Stimulated activated CD4-positive, alpha-beta T cell treated with anti-CD3 and anti-CD28 coated beads, Interleukin-1b, Interleukin-23, amount 100 ng/mL, for 48 hours (primary cell): Measurements from ENCODE around the gene TUBA8.
A peak's percentile ranks its signal among the peaks of the same experiment; 100 is the strongest.
"Not testable (repeated sequence)": the region's sequence is repeated elsewhere in the genome, so short reads cannot be mapped to it uniquely, and the experiment has no call there.

Source experiments
- DNase-seq: peaks from one replicate; pipeline ENCODE4 v3.0.0-alpha.2; 2020

TUBA8 gene

DNA sequence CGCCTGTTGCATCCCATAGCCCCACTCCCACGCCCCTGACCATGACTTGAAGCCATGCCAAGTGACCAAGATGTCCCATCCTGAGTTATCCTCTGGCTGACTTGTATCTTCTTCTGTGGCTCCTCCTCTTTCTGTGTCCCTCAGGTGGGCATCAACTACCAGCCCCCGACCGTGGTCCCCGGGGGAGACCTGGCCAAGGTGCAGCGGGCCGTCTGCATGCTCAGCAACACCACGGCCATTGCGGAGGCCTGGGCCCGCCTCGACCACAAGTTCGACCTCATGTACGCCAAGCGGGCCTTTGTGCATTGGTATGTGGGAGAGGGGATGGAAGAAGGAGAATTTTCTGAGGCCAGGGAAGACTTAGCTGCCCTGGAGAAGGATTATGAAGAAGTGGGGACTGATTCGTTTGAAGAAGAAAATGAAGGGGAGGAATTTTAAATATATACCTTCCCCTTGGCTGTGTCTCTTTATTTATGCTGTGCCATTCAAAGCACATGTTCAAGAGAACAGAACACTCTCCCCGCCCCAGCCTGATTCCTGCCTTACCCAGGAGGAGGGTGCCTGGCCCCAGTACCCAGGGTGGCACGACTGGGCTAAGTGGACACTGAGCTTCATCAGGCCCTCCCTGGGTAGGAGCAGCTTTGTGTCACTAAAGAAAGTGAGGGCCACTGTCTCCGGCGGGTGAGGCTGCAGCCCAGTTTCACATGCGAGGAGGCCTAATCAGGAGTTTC lies 20.3 kb downstream of the TUBA8 start:
- no peak for DNase-seq

DNA sequence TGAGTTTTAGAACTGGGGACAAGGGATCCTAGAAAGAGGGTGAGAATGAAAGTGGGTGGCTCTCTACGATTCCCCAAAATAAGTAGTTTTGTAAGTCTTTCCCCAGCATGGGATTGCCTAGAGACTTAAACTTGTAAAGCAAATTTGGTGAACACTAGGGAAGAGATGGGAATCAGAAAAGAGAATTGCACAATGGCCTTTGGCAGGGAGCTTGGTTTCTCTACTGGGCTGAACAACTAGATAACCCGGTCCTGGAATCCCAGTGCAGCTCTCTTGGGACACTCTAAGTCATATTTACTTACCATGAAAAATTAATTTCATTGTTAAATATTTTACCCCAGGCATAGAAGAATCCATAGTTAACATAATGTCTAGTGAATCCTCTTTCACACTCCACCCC lies 22.8 kb downstream of the TUBA8 start:
- no peak for DNase-seq

DNA sequence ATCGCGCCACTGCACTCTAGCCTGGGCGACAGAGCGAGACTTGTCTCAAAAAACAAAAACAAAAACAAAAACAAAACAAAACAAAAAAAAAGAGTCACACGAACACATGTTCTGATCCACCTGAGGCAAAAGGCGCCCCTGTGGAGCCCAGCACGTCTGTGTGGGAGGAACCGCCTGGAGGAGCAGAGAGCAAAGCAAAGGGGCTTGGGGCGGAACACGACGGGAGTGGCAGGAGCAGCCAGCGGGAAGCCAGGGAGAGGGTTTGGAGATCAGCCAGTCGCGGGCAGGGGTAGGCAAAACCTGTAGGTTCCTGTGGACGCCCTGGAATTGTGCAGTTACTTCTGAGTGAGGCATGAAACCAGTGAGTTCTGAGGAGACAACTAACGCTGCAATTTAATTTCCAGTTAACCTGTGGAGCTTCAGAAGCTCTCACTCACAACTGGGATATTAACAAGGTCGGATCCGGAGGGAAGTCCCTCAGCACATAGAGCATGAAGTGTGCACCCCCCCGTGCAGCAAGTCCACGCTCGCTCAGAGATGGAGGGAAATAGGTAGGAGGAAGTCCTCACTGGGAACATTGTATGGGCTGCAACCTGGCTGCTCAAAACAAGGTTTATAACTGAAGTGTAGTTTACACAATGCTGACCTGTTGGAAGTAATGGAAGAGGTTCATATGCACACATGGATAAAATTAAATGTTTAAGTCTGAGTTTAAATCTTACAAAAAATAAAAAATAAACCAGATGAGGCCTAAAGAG lies 26.1 kb downstream of the TUBA8 start:
- DNase-seq = no peak

DNA sequence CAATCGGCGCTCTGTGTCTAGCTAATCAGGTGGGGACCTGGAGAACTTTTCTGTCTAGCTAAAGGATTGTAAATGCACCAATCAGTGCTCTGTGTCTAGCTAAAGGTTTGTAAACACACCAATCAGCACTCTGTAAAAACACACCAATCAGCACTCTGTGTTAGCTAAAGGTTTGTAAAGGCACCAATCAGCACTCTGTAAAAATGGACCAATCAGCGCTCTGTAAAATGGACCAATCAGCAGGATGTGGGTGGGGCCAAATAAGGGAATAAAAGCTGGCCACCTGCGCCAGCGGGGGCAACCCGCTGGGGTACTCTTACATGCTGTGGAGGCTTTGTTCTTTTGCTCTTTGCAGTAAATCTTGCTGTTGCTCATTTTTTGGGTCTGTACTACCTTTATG lies 30.4 kb downstream of the TUBA8 start:
- not testable (repeated sequence) for DNase-seq

DNA sequence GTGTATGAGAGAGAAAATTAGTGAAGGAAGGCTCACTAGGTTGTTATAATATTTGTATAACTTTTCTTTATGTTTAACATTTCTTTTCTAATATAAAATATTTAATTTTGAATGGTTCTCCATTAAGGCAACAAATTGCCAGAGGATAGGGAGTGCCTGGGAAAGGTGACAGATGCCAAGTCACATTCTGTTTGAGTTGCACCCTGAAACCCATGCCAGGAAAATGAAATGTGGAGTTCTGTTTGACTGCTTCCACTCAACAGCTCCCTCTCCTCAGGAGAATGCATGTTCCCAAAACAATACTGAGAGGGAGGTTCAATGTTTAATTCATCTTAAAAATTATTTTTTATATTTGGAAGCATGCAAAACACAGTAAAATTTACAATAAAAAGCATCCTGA lies 33.5 kb downstream of the TUBA8 start:
- no peak for DNase-seq

DNA sequence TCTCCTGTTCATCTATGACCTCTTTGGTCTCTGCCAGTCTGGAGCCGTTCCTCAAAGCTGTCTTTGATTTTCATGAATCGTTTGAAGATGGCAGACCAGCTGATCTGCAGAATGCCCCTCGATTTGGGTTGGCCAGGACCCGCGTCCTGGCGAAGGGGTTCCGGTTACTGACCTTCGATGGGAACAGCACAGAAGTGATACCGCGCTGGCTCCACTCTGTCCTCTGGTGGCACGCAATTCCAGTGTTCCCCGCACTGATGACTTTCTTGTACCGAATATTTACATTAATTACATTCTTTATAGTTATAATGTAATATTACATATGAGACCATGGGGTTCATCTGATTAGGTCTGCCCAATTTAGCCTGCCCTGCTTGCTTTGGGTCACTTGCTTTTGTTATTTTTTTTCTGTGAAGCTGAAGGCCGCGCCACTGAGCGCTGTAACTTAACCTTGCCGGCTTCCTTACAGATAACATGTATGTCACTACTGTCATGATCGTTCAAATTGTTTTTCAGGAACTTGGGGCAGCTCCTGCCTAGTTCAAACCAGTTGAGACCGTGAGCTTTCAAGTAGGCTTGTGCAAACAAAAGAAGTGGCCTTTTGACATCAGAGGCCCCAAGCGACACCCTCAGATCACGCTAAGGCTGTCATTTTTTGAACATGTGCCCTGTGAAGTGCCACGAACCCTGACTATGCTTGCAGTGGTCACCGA lies 35.2 kb downstream of the TUBA8 start:
- no peak for DNase-seq

DNA sequence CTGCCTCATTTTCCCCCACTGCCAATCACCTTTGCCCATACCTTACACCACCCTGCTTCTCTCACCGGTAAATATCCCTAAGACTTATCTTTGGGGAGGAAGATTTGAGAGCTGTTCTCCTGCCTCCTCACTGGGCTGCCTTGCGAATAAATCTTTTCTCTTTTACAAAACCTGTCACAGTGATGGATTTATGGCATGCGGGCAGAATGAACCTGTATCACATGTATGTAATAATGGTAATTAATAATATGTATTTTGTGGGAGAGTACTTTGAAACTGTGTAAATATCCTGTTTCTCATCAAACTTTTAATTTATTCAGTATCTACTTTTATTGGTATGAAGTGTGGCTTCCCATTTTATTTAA lies 35.8 kb downstream of the TUBA8 start:
- DNase-seq = no peak

DNA sequence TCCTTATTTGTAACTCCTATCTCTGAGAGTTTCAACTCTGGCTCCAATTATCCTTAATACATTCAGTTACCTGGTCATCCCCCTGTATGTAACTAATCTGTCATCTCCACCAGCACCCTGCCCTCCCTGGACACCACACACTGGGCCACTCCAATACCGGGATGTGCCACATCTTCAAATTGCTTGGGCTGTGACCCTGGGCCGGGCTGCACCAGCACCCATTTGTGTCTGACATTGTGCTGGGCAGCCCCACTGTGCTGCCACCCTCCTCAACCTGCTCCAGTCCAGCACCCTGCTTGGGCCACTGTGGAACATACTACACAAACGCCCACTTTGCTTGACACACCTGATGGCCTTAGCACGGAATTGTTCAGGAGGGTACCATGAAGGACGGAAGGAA lies 37.2 kb downstream of the TUBA8 start:
- no peak for DNase-seq

DNA sequence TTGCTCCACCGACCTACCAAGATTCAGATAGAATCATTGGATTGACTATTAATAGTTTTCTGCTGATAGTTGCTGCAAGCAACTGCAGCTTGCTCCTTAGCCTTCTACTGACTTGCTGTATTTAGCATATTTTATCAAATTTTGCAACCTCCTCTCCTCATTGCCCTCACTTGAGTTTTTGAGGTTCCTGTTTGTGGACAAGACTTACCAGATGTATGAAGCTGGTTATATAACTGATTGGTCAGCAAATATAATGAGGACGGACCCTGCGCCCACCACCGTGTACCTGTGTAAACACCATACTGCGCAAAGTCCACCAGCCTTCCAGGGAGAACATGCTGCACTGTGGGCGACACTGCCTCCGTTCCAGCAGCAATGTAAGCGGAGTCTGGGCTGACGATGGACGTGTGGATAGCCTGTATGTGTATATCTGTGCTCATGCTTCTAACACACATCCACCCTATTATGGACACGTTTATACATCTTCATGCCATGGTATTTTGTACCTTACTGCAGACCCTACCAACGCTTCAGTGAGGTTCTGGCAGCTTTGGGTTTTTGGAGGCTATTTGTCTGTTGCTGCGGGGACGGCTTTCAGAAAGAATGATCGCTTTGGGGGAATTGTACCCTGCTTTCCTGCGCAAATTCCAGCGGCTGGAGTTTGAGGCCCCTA lies 37.8 kb downstream of the TUBA8 start:
- no peak for DNase-seq

DNA sequence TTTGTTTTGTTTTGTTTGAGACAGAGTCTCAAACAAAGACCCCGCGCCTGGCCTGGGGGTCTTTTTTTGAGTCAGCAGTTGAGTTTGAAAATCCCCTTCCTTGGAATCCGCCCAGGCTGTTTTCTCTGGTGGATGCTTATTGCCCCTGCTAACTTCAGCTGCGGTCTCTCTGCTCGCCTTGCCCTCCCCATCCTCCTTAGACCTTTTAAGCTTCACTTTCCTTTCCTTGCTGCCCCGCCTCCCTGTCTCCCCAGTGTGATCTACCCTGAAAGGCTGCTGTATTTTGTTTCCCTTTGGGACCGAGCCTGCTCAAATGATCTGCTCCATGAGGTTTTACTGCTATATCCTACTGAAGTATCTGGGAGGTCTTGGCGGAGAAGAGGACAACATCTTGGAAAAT lies 41.9 kb downstream of the TUBA8 start:
- DNase-seq = no peak

DNA sequence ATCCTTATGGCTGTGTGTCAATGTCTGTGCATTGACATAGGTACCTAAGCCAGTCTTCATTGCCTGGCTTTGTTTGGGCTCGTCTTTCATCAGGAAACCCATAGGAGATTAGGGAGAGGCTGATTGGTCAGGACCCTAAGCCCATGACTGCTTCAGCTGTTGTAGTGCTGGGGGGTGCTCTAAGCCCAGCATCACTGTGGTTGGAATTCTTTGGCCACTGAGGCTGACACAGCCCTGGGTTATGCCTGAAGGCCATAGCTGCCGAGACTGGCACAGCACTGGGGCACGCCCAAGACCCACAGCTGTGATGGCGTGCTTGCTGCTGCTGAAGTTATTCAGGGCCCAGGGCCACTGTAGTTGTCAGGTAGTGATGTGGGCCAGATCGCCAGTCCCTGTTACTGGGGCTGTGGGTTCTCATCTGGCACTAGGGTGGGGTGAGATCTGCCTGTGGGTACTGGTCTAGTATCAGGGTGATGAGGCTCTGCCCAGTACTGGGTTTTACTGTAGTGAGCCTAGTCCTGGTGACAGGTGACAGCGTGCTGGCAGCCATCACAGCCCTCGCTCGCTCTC lies 44.3 kb downstream of the TUBA8 start:
- no peak for DNase-seq

DNA sequence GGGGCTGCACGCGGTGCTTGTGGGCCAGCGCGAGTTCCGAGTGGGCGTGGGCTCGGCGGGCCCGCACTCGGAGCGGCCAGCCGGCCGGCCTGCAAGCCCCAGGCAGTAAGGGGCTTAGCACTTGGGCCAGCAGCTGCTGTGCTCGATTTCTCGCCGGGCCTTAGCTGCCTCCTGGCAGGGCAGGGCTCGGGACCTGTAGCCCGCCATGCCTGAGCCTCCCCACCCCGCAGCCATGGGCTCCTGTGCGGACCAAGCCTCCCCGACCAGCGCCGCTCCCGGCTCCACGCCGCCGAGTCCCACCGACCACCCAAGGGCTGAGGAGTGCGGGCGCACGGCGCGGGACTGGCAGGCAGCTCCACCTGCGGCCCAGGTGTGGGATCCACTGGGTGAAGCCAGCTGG lies 44.9 kb downstream of the TUBA8 start:
- not testable (repeated sequence) for DNase-seq

DNA sequence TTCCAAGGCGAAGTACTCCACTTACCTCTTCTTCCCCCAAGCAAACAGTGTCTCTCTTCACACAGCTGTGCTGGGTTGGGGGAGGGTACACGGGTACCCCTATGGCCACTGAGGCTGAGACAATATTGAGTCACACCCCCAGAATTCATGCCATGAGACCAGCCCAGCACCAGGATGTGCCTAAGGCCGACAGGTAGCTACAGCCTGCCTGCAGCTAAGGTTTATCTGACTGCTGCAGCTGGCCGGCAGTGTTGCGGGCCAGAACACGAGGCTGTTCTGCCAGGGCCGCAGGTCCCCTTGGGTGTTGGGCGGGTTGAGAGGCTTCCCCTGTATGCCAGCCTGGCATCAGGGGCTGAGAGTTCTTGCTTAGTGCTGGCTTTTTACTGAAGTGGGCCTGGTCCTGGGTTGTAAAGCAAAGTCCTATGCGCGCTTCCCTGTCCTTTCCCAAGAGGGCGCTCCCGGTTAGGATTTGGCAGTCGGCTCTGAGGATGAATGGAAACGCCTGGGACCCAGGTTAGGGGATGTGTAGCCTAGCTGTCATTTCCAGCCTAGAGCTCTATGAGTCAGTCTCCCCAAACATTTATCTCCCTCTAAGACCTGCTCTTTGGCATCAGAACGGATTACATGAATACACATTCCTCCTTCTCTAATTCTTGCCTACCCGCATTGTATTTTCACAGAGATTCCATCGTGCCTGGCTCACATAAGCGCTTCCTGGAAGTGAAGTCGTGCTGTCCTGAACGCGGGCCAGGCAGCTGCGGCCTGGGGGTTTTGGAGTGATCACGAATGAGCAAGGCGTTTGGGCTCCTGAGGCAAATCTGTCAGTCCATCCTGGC lies 46.5 kb downstream of the TUBA8 start:
- DNase-seq = peak; percentile 64

DNA sequence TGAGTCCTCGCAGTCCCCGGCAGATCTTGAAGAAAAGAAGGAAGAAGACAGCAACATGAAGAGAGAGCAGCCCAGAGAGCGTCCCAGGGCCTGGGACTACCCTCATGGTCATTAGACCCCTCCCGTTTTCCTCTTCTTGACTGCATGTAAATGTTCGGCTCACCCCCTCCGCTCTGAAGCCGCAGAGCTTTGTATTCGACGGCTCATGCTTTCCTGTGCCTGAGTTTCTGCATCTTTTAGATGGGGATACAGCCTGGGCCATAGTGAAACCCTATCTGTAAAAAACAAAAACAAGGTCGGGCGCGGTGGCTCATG lies 47.1 kb downstream of the TUBA8 start:
- DNase-seq = no peak

DNA sequence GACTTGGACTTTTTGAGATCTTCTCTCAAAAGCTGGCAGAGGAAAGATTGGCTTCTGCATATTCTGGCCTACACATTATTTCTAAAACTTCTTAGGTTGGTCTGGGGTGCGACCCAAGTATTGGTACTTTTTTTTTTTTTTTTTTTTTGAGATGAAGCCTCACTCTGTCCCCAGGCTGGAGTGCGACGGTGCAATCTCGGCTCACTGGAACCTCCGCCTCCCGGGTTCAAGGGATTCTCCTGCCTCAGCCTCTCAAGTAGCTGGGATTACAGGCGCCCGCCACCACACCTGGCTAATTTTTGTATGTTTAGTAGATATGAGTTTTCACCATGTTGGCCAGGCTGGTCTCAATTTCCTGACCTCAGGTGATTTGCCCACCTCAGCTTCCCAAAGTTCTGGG lies 50.0 kb downstream of the TUBA8 start:
- DNase-seq = not testable (repeated sequence)

DNA sequence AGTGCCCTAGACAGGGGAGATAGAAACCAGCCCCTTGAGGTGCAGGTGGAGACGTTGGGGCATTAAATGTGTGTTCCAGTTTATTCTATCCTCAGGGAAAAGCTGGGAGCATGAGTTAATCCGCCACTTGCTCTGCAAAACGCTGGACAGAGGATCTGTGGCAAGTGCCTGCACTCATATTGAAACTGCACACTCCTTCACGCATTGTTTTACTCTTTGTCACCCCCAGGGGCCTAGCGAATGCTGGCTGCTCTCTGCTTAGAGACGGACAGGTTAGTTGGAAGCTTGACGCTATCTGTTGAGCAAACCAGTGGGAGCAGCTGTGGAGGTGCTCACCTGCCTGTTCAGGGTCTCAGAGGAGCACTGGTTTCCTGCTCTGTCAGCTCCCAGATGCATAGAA lies 53.2 kb downstream of the TUBA8 start:
- DNase-seq = not testable (repeated sequence)

DNA sequence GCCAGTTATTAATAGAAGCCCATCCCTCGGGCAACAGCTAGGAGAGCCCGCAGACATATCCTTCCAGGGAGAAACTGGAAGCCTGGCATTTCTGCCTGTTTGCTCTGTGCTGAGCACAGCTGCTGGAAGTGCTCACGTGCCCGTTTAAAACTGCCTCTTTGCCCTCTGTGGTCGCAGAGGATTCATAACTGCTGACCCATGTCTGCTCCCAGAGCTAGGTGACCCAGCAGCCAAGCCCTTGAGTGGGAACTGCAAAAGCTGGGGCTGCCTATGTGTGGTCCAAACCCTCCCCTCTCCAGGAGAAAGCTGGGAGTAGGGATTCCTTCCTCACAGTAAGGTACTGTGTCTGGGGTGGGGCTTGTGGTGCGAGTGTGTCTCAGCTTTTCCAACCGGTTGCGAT lies 54.0 kb downstream of the TUBA8 start:
- not testable (repeated sequence) for DNase-seq

DNA sequence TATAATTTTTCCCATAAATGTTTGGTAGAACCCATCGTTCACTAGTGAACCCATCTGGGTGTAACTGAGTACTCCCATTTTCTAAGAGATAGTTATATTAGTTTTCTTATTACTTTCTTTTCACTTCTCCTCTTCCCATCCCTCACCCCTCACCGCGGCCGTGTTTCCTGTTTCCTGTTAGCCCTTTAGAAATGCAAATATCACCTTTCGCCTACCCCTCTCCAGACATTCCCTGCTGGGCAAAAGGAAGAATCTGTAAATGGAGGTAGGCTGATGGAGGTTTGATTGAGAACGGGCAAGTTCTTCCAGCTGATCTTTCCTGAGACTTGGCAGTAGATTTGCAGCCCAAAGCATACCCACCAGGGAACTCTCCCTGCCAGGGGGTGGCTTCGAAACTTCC lies 54.7 kb downstream of the TUBA8 start:
- DNase-seq = not testable (repeated sequence)

DNA sequence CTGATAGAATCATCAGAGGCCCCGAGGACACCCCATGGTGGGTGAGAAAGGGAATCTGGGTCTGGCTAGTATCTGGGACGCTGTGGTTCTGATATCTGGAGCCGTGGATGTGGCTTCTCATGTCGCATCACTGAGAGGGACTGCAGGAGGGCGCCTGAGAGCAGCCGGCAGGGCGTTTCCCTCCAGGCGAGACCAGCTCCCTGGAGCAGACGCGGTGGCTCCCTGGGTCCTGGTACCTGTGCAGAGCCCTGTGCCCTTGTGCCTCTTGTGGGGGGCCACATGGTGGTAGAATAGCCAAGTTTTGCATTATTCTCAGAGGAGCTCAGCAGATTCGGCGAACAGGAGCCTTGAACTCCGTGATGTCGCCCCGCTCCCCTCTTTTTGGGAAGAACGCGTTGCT lies 59.7 kb downstream of the TUBA8 start:
- not testable (repeated sequence) for DNase-seq

DNA sequence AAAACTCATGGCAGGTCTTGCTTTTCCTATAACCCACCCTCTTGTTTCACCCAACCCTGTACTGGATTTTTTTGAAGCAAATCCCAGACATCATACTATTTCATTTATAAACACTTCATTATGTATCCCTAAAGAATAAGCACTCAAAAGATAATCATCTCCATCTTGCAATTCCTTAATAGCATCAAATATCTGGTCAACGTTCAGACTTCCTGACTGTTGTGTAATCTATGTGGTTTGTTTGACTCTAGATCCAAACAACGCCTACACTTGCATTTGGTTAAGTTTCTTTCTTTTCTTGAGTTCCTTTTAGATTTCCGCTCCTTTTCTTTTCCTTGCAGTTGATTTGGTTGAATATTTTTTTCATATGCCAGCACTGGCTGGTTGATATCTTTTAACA lies 61.6 kb downstream of the TUBA8 start:
- DNase-seq = not testable (repeated sequence)

DNA sequence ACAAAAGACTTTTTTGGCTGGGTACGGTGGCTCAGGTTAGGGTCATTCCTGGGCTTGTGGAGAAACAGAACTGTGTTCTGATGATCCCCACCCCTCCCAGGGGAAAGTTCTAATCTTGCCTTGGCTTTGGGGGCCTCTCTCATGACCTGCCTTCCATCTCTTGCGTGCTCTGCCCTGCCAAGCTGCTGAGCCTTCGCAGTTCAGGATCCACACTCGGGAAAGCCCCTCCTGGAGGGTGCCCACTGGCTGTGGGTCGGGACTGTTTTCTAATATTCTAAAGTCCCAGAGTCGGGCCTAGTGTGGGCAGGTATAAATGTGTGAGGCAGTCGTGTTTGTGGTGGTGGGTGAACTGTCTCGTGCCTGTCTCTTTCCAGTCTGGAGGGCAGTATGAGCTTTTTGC lies 62.2 kb downstream of the TUBA8 start:
- not testable (repeated sequence) for DNase-seq

DNA sequence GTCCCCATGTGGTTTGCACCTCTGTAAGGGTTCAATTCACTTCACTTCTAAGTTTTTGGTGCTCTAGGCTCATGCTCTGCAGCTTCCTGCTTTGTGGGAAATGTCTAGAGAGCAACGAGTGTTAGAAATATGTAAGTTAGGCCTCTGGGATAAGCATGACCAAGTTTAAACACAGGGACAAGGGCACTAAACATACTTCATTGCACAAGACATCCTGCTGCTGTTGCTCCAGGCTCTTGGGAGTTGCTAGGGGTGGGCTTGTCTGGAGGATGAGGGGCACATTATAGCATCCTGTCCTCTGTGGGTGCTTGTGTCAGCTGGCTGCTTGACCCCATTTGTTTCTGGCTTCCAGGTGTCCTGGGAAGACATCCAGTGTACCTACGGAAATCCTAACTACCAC lies 62.8 kb downstream of the TUBA8 start:
- DNase-seq = not testable (repeated sequence)
